GM23248 (cell line): ENCODE measurements around the gene ZEB2. TPM values are rescaled to one million over a fixed set of nuclear protein-coding genes. Genes with fewer than 3 reads are reported as not detected.
A peak's percentile ranks its signal among the peaks of the same experiment; 100 is the strongest.

Experiments
- DNase-seq: peaks from one replicate; pipeline ENCODE4 v3.0.0-alpha.2; 2015
- H2AFZ ChIP-seq: fragments of 200-600 bp; sonication (generic); 2 replicates; pipeline ENCODE4 v1.6.1; 2016; ENCODE audit warnings: antibody characterized with exemption
- H3F3A ChIP-seq: fragments of 200-600 bp; sonication (generic); 2 replicates; pipeline ENCODE4 v1.6.1; 2016; ENCODE audit warnings: mild to moderate bottlenecking, antibody characterized with exemption, mixed run types; ENCODE audit not compliant: insufficient read depth
- H3K27ac ChIP-seq: fragments of 200-600 bp; sonication (generic); 2 replicates; pipeline ENCODE4 v1.5.1; 2016; ENCODE audit warnings: mild to moderate bottlenecking
- H3K27me3 ChIP-seq: fragments of 200-600 bp; sonication (generic); replicated peaks from 2 replicates; pipeline ENCODE4 v1.6.1; 2016; ENCODE audit warnings: mild to moderate bottlenecking; ENCODE audit not compliant: insufficient read depth
- H3K36me3 ChIP-seq: fragments of 200-600 bp; sonication (generic); 2 replicates; pipeline ENCODE4 v1.6.1; 2016; ENCODE audit warnings: low read depth, mild to moderate bottlenecking
- H3K4me1 ChIP-seq: fragments of 200-600 bp; sonication (generic); 2 replicates; pipeline ENCODE4 v1.6.1; 2016; ENCODE audit warnings: mild to moderate bottlenecking; ENCODE audit not compliant: insufficient read depth
- H3K4me2 ChIP-seq: fragments of 200-600 bp; sonication (generic); one replicate; pipeline ENCODE4 v1.6.1; 2016; ENCODE audit warnings: mild to moderate bottlenecking; ENCODE audit not compliant: unreplicated experiment
- H3K4me3 ChIP-seq: fragments of 200-600 bp; sonication (generic); 2 replicates; pipeline ENCODE4 v1.5.1; 2016; ENCODE audit warnings: mild to moderate bottlenecking
- H3K79me2 ChIP-seq: fragments of 200-600 bp; sonication (generic); 2 replicates; pipeline ENCODE4 v1.6.1; 2016; ENCODE audit warnings: mild to moderate bottlenecking; ENCODE audit not compliant: insufficient read depth
- H3K9ac ChIP-seq: fragments of 200-600 bp; sonication (generic); 2 replicates; pipeline ENCODE4 v1.6.1; 2016; ENCODE audit warnings: mild to moderate bottlenecking
- H3K9me2 ChIP-seq: fragments of 200-600 bp; sonication (generic); 2 replicates; pipeline ENCODE4 v1.6.1; 2016; ENCODE audit warnings: mixed run types, mild to moderate bottlenecking, moderate library complexity; ENCODE audit not compliant: insufficient read depth
- H3K9me3 ChIP-seq: fragments of 200-600 bp; sonication (generic); one replicate; pipeline ENCODE4 v1.6.1; 2017; ENCODE audit warnings: low read depth
- H4K20me1 ChIP-seq: fragments of 200-600 bp; sonication (generic); 2 replicates; pipeline ENCODE4 v1.6.0; 2016; ENCODE audit not compliant: insufficient read depth
- EZH2 ChIP-seq: fragments of 200-600 bp; sonication (generic); IDR thresholded peaks from 2 replicates; pipeline ENCODE4 v1.6.1; 2018; ENCODE audit warnings: antibody characterized with exemption, mild to moderate bottlenecking; ENCODE audit not compliant: insufficient read depth, poor library complexity, severe bottlenecking
- EZH2phosphoT487 ChIP-seq: fragments of 200-600 bp; sonication (generic); IDR thresholded peaks from 2 replicates; pipeline ENCODE4 v1.6.1; 2018; ENCODE audit warnings: antibody characterized with exemption, moderate library complexity, mild to moderate bottlenecking, low read depth; ENCODE audit not compliant: insufficient read depth
- WGBS, 2 experiments: methylation state at CpG; one replicate each; pipeline ENCODE4 v1.1.6; 2015 to 2017; ENCODE audit warnings: low lambda C conversion rate in 2 of 2, low coverage in 1 of 2; ENCODE audit errors: missing lambda C conversion rate in 2 of 2; 5-methylcytosine and 5-hydroxymethylcytosine counted together
- in situ Hi-C: fragments of 300-500 bp; cut with MboI; formaldehyde crosslinking; loops from 2 replicates; pipeline ENCODE4 v1.15.0; 2020
- polyA plus RNA-seq: library from polyadenylated mRNA; unstranded; fragments of >200 nt; fragmentation: Nextera tagmentation; extraction: Ambion mirVana; gene quantifications from 2 replicates; pipeline ENCODE4 v1.2.1, GENCODE V29; 2016
- total RNA-seq: library from RNA; depleted of rRNA; stranded (reverse); fragments of >200 nt; shearing (Covaris generic); gene quantifications from 2 replicates; pipeline ENCODE4 v1.2.3, GENCODE V29; 2014

The ZEB2 gene
- total and polyA plus RNA-seq, 2 experiments from 2014 or later = 26.2 to 46.8 TPM

GRCh38 chr2:144350151-144350802 is 169.6 kb downstream of the ZEB2 start:
- Histone ChIP-seq H3K4me1 (no peaks in the 10 kb centered on the region), H3K79me2 (no peaks in the 10 kb centered on the region), H2AFZ (peak overlapping the region; percentile 42; the same call in 1 of the 2 replicates), H3K27me3 (no peaks in the 10 kb centered on the region), H3K27ac (no peak overlapping the region), H3F3A (no peaks in the 10 kb centered on the region), H3K9ac (no peak overlapping the region), H3K4me3 (no peak overlapping the region), H3K9me2 (no peaks in the 10 kb centered on the region), H3K9me3 (no peaks in the 10 kb centered on the region), H3K4me2 (no peak overlapping the region), H3K36me3 (no peaks in the 10 kb centered on the region), H4K20me1 (no peaks in the 10 kb centered on the region)
- 69 to 71% methylated on average over 7 of the region's 7 CpGs for WGBS, 2 experiments
- TF ChIP-seq EZH2phosphoT487 (no peak), EZH2 (no peak)
- in situ Hi-C loops = no loop called here
- peak; percentile 23 for DNase-seq

- WGBS, 2 experiments = 45 to 46% methylated on average over 3 of the region's 3 CpGs
- H3K4me1 ChIP-seq = no peaks in the 10 kb centered on the region
- H3K9ac ChIP-seq = no peak overlapping the region
- H3K27ac ChIP-seq = no peak overlapping the region
- no peaks in the 10 kb centered on the region for H3K9me3 ChIP-seq
- DNase-seq = no peak
- H3K9me2 ChIP-seq = no peaks in the 10 kb centered on the region
- in situ Hi-C loops = no loop called here
- TF ChIP-seq EZH2 (no peak), EZH2phosphoT487 (no peak)
- H3K4me2 ChIP-seq = no peak overlapping the region
- peak overlapping the region; percentile 42; the same call in 1 of the 2 replicates for H2AFZ ChIP-seq
- H3K79me2 ChIP-seq = no peaks in the 10 kb centered on the region
- no peaks in the 10 kb centered on the region for H3F3A ChIP-seq
- no peaks in the 10 kb centered on the region for H3K36me3 ChIP-seq
- H3K27me3 ChIP-seq = no peaks in the 10 kb centered on the region
- no peaks in the 10 kb centered on the region for H4K20me1 ChIP-seq
- H3K4me3 ChIP-seq = no peak overlapping the region
Measured at GRCh38 chr2:144349674-144350073, 170.2 kb downstream of the ZEB2 start.

- Histone ChIP-seq H3K79me2 (no peaks in the 10 kb centered on the region), H3K36me3 (no peaks in the 10 kb centered on the region), H2AFZ (peak overlapping the region; percentile 50; the same call in 1 of the 2 replicates), H3K9me3 (no peaks in the 10 kb centered on the region), H3F3A (no peaks in the 10 kb centered on the region), H3K4me2 (no peak overlapping the region), H3K27me3 (no peaks in the 10 kb centered on the region), H3K9ac (no peak overlapping the region), H4K20me1 (no peaks in the 10 kb centered on the region), H3K4me1 (no peaks in the 10 kb centered on the region), H3K4me3 (no peak overlapping the region), H3K9me2 (no peaks in the 10 kb centered on the region), H3K27ac (no peak overlapping the region)
- no peak for DNase-seq
- TF ChIP-seq EZH2phosphoT487 (no peak), EZH2 (no peak)
- in situ Hi-C loops = no loop called here
- 44 to 47% methylated on average over 2 of the region's 2 CpGs for WGBS, 2 experiments
Measured at GRCh38 chr2:144348846-144349245, 171.1 kb downstream of the ZEB2 start.

GRCh38 chr2:144346229-144346628 is 173.7 kb downstream of the ZEB2 start:
- Histone ChIP-seq H3K4me3 (no peak overlapping the region), H3K79me2 (no peaks in the 10 kb centered on the region), H2AFZ (no peak overlapping the region), H3K4me1 (no peaks in the 10 kb centered on the region), H3K9me2 (no peaks in the 10 kb centered on the region), H3K9me3 (no peaks in the 10 kb centered on the region), H3K9ac (no peak overlapping the region), H4K20me1 (no peaks in the 10 kb centered on the region), H3F3A (no peaks in the 10 kb centered on the region), H3K27ac (no peak overlapping the region), H3K4me2 (no peak overlapping the region), H3K36me3 (no peaks in the 10 kb centered on the region), H3K27me3 (no peaks in the 10 kb centered on the region)
- TF ChIP-seq EZH2 (no peak), EZH2phosphoT487 (no peak)
- WGBS, 2 experiments = 84 to 86% methylated on average over 4 of the region's 4 CpGs
- DNase-seq = no peak
- in situ Hi-C loops = no loop called here

GRCh38 chr2:144343145-144343544 is 176.8 kb downstream of the ZEB2 start:
- Histone ChIP-seq H3K9ac (no peak overlapping the region), H2AFZ (no peak overlapping the region), H3F3A (no peaks in the 10 kb centered on the region), H3K27ac (no peak overlapping the region), H3K9me3 (no peaks in the 10 kb centered on the region), H3K4me2 (no peak overlapping the region), H3K4me3 (no peak overlapping the region), H3K79me2 (no peaks in the 10 kb centered on the region), H4K20me1 (no peaks in the 10 kb centered on the region), H3K4me1 (no peaks in the 10 kb centered on the region), H3K27me3 (no peaks in the 10 kb centered on the region), H3K9me2 (no peaks in the 10 kb centered on the region; the same call in 1 of the 2 replicates), H3K36me3 (no peaks in the 10 kb centered on the region)
- 43 to 59% methylated on average over 1 of the region's 1 CpG for WGBS, 2 experiments
- in situ Hi-C loops = no loop called here
- TF ChIP-seq EZH2phosphoT487 (no peak), EZH2 (no peak)
- DNase-seq = no peak
